ENCODE results near the gene TNNT1.
"Not testable (repeated sequence)": the region's sequence is repeated elsewhere in the genome, so short reads cannot be mapped to it uniquely, and the experiment has no call there.

Gene TNNT1

DNA sequence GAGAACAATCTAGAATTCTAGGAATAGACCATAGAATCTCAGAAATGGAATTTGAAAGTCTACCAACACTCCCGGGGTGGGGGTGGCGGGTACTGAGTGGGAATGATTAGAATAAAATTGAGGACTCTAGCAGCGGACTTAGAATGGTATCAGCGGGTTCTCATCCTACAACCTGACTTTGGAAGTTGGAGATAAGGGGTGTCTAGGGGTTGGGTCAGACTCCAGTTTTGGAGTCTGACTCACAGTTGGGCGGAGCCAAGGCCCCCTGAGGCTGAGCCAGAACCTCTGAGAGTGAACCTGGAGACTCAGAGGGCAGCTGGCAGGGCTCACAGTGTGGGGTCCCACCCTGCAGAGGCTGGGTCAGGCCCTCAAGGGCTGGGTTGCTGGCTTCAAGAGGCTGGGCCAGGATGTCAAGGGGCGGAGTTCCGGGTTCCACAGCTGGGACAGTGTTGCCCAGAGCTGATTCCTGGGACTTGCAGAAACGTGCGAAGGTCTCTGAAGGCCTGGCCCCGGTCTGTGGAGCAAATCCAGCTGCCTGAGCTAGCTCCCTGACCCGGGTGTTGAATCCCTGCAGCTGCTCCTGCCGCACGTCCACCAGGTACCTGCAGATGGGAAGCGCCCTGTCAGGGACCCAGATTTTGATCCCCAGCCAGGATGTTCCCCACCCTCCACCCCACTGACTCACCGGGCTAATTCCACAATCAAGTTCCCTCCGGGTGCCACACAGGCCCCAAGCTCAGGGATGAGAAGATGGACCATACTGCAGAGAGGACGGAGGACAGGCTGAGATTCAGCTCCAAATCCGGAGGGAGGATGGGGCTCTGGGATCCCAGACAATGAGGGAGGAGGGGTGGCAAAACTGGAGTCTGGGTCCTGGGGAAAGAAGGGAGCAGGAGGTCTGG lies 10.1 kb upstream of the TNNT1 start:
- DNase-seq, result no peak
- peaks cover 68% of the 10 kb centered on the region for H3K27me3 Mint-ChIP-seq
- H3K27ac Mint-ChIP-seq, result no peak overlapping the region

DNA sequence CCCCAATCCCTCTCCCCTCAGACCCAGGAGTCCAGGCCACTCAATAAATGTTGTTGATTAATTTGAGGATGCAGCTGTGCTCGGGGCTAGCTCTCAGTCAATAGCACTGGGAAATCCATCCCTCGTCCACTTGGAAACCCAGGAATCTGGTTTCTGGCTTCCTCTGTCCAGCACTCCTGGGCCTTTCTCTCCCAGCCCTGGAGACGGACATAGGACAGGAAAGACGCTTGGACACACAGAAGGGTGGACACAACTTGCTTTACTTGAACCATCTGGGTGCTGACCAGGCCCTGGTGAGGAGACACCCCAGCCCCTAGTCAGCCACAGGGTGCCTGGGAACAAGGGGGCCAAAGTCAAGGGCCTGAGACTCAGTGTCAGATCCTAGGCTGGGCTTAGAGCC lies 9.4 kb upstream of the TNNT1 start:
- no peaks in the 10 kb centered on the region for H3K36me3 Mint-ChIP-seq (ENCODE audit: low read depth)
- no peak for DNase-seq
- no peak overlapping the region for H3K4me3 Mint-ChIP-seq
- peaks cover 14% of the 10 kb centered on the region for H3K4me1 Mint-ChIP-seq (ENCODE audit: low read depth)
- no peak overlapping the region for H3K27ac Mint-ChIP-seq
- H3K9me3 Mint-ChIP-seq, result no peaks in the 10 kb centered on the region
- H3K27me3 Mint-ChIP-seq, result peaks cover 62% of the 10 kb centered on the region

More for the DNA sequence above, 10.1 kb upstream of the TNNT1 start:
- Mint-ChIP-seq H3K9me3 (no peaks in the 10 kb centered on the region), H3K4me3 (no peak overlapping the region), H3K36me3 (ENCODE audit: low read depth) (no peaks in the 10 kb centered on the region), H3K4me1 (ENCODE audit: low read depth) (peaks cover 9% of the 10 kb centered on the region)

- Mint-ChIP-seq H3K36me3 (ENCODE audit: low read depth) (no peaks in the 10 kb centered on the region), H3K4me1 (ENCODE audit: low read depth) (peaks cover 15% of the 10 kb centered on the region), H3K27ac (no peak within 1 kb of the TSS), H3K4me3 (no peak within 1 kb of the TSS), H3K9me3 (peaks cover 1% of the 10 kb centered on the region), H3K27me3 (peaks cover 57% of the 10 kb centered on the region)
- no peak for DNase-seq
Observed at GRCh38 chr19:55157064-55157908, 8.3 kb upstream of the TNNT1 start, which contains the start of gene TNNI3. TNNI3 (minus strand) TSS chr19:55157732; CDS start chr19:55157589, 143 bp downstream.

- Mint-ChIP-seq H3K27me3 (peaks cover 50% of the 10 kb centered on the region), H3K36me3 (ENCODE audit: low read depth) (no peaks in the 10 kb centered on the region), H3K4me3 (peak overlapping the region; percentile 10), H3K27ac (no peak overlapping the region), H3K4me1 (ENCODE audit: low read depth) (peaks cover 22% of the 10 kb centered on the region), H3K9me3 (peaks cover 10% of the 10 kb centered on the region)
- DNase-seq, result peak; percentile 61
Observed at GRCh38 chr19:55156202-55157063, 7.4 kb upstream of the TNNT1 start.

DNA sequence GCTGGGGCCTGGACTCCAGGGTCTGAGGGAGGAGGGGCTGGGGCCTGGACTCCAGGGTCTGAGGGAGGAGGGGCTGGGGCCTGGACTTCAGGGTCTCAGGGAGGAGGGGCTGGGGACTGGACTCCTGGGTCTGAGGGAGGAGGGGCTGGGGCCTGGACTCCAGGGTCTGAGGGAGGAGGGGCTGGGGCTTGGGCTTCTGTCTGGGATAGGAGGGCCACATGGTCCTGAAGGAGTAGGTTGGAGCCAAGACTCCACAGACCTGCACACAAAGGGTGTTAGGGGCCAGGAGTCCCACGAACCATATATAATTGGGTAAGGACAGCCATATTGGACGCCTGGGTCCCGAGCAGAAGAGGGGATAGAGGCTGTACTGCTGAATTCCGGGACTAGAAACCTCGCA lies 6.8 kb upstream of the TNNT1 start:
- peaks cover 22% of the 10 kb centered on the region for H3K4me1 Mint-ChIP-seq (ENCODE audit: low read depth)
- not testable (repeated sequence) for H3K4me3 Mint-ChIP-seq; H3K27ac Mint-ChIP-seq; DNase-seq; H3K36me3 Mint-ChIP-seq (ENCODE audit: low read depth)
- H3K9me3 Mint-ChIP-seq, result peaks cover 11% of the 10 kb centered on the region
- H3K27me3 Mint-ChIP-seq, result peaks cover 48% of the 10 kb centered on the region

DNA sequence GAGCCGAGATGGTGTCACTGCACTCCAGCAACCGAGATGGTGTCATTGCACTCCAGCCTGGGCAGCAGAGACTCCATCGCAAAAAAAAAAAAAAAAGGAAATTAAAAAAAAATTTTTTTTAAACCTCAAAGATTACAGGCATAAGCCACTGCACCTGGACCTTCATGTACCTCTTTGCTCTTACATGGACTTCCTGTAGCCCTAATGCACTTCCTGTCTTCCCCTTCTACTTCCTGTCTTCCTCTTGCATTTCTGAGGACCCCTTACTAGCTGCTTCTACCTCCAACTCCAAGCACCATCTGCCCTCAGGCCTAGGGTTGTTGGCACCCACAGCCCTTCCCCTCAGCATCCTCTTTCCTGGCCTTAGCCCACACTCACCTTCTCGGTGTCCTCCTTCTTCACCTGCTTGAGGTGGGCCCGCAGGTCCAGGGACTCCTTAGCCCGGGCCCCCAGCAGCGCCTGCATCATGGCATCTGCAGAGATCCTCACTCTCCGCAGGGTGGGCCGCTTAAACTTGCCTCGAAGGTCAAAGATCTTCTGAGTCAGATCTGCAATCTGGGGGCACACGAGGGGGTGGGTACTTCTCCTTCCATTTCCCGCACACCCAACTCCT lies 4.8 kb upstream of the TNNT1 start:
- Mint-ChIP-seq H3K27me3 (peaks cover 41% of the 10 kb centered on the region), H3K27ac (no peak overlapping the region), H3K9me3 (peaks cover 11% of the 10 kb centered on the region), H3K4me1 (ENCODE audit: low read depth) (peaks cover 22% of the 10 kb centered on the region), H3K4me3 (no peak overlapping the region), H3K36me3 (ENCODE audit: low read depth) (no peaks in the 10 kb centered on the region)
- DNase-seq, result no peak

DNA sequence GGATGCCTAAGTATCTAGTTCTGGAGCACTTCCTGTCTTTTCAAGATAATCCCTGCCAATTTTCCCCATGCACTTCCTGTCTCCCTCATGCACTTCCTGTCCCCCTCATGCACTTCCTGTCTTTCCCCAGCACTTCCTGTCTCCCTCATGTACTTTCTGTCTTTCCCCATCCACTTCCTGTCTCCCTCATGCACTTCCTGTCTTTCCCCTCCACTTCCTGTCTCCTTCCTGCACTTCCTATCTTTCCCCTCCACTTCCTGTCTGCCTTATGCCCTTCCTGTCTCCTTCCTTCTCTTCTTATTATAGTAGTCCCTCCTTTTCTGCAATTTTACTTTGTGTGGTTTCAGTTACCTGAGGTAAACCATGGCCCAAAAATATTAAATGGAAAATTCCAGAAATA lies 3.0 kb upstream of the TNNT1 start:
- Mint-ChIP-seq H3K4me3 (no peak overlapping the region), H3K36me3 (ENCODE audit: low read depth) (no peaks in the 10 kb centered on the region), H3K27ac (peak overlapping the region; percentile 68), H3K27me3 (peaks cover 38% of the 10 kb centered on the region), H3K9me3 (peaks cover 11% of the 10 kb centered on the region), H3K4me1 (ENCODE audit: low read depth) (peaks cover 22% of the 10 kb centered on the region)
- no peak for DNase-seq

- no peak overlapping the region for H3K27ac Mint-ChIP-seq
- H3K36me3 Mint-ChIP-seq (ENCODE audit: low read depth), result no peaks in the 10 kb centered on the region
- H3K27me3 Mint-ChIP-seq, result peaks cover 53% of the 10 kb centered on the region
- no peak for DNase-seq
- peaks cover 11% of the 10 kb centered on the region for H3K9me3 Mint-ChIP-seq
- H3K4me3 Mint-ChIP-seq, result no peak overlapping the region
- H3K4me1 Mint-ChIP-seq (ENCODE audit: low read depth), result peaks cover 10% of the 10 kb centered on the region
Observed at GRCh38 chr19:55147545-55148251, 1.3 kb downstream of the TNNT1 start.

DNA sequence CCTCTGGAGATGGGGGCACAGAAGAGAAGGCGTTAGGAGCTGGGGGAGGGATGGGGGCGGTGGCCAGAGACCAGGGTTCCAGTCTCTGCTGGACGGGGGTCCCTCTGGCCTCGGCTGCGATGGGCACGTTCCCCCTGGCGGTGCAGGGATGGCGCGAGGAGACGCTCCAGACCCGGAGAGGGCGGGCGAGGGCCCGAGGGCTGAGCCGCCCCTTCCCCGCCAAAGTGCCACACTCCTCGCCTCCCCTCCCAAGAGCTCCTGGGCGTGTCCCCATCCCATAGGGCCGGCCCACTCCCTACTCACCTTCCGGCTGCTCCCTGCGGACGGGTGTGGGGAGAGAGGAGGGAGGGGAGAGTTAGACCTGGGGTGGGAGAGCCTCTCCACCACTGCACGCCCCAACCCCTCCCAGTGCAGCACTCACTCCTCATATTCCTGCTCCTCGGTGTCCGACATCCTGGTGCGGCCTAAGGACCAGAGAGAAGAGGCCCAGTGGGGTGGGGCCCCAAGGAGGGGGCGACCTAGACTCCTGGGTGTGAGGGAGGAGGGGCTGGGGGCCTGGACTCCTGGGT lies 2.2 kb downstream of the TNNT1 start:
- Mint-ChIP-seq H3K9me3 (peaks cover 5% of the 10 kb centered on the region), H3K4me3 (no peak overlapping the region), H3K36me3 (ENCODE audit: low read depth) (no peaks in the 10 kb centered on the region), H3K27me3 (peaks cover 60% of the 10 kb centered on the region), H3K4me1 (ENCODE audit: low read depth) (peaks cover 4% of the 10 kb centered on the region), H3K27ac (no peak overlapping the region)
- no peak for DNase-seq

- H3K27ac Mint-ChIP-seq, result no peak overlapping the region
- H3K4me1 Mint-ChIP-seq (ENCODE audit: low read depth), result peaks cover 3% of the 10 kb centered on the region
- DNase-seq, result no peak
- no peaks in the 10 kb centered on the region for H3K36me3 Mint-ChIP-seq (ENCODE audit: low read depth)
- H3K4me3 Mint-ChIP-seq, result no peak overlapping the region
- H3K9me3 Mint-ChIP-seq, result no peaks in the 10 kb centered on the region
- peaks cover 65% of the 10 kb centered on the region for H3K27me3 Mint-ChIP-seq
Observed at GRCh38 chr19:55146078-55146704, 2.8 kb downstream of the TNNT1 start.

DNA sequence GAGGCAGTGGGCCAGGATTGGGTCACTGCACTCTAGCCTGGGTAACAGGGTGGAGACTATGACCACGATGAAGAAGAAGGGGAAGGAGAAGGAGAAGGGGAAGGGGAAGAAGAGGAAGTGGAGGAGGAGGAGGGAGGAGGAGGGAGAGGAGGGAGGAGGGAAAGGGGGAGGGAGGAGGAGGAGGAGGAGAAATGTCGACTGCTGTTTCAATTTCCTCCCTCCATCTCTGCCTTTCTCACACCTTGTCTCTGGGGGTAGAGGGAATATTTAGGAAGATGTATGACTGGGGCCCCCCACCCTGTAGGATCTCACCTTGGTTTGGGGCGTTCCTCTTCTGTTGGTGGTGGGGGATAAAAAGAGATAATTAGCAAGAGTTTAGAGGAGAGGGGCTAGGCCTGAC lies 3.8 kb downstream of the TNNT1 start:
- H3K27ac Mint-ChIP-seq, result no peak overlapping the region
- no peaks in the 10 kb centered on the region for H3K9me3 Mint-ChIP-seq
- DNase-seq, result no peak
- H3K4me1 Mint-ChIP-seq (ENCODE audit: low read depth), result peaks cover 4% of the 10 kb centered on the region
- no peaks in the 10 kb centered on the region for H3K36me3 Mint-ChIP-seq (ENCODE audit: low read depth)
- peaks cover 71% of the 10 kb centered on the region for H3K27me3 Mint-ChIP-seq
- H3K4me3 Mint-ChIP-seq, result no peak overlapping the region

GRCh38 chr19:55141696-55142095 lies 7.3 kb downstream of the TNNT1 start:
- peaks cover 65% of the 10 kb centered on the region for H3K27me3 Mint-ChIP-seq
- no peaks in the 10 kb centered on the region for H3K36me3 Mint-ChIP-seq (ENCODE audit: low read depth)
- DNase-seq, result no peak
- H3K27ac Mint-ChIP-seq, result no peak overlapping the region
- no peak overlapping the region for H3K4me3 Mint-ChIP-seq
- peaks cover 4% of the 10 kb centered on the region for H3K4me1 Mint-ChIP-seq (ENCODE audit: low read depth)
- H3K9me3 Mint-ChIP-seq, result no peaks in the 10 kb centered on the region

DNA sequence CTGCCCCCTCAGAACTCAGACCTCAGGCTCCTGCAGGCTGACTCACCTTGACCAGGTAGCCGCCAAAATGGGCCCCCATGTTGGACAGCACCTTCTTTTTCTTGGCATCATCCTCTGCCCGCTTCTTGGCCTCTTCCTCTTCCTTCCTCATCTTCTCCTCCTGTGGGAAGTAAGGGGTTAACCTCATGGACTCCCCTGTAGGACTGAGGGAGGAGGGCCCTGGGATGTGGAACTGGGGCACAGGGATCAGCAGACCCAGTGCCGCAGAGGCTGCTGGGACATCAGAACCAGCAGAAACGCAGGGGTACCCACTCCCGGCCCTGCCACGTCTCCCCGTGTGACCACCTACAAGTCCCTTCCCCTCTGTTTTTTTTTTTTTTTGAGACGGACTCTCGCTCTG lies 11.1 kb downstream of the TNNT1 start:
- DNase-seq, result no peak
- no peaks in the 10 kb centered on the region for H3K36me3 Mint-ChIP-seq (ENCODE audit: low read depth)
- peaks cover 3% of the 10 kb centered on the region for H3K4me1 Mint-ChIP-seq (ENCODE audit: low read depth)
- H3K27me3 Mint-ChIP-seq, result peaks cover 53% of the 10 kb centered on the region
- no peak overlapping the region for H3K4me3 Mint-ChIP-seq
- H3K27ac Mint-ChIP-seq, result no peak overlapping the region
- H3K9me3 Mint-ChIP-seq, result no peaks in the 10 kb centered on the region

All from activated T-cell treated with anti-CD3 and anti-CD28 coated beads, Interleukin-2, amount 50 U/mL, for 24 hours (primary cell).